Fibroblast of the aortic adventitia (primary cell): ENCODE results near the gene GALNT11. TPM values are rescaled to one million over a fixed set of nuclear protein-coding genes. Genes with fewer than 3 reads are reported as not detected.
A peak's percentile ranks its signal among the peaks of the same experiment; 100 is the strongest.

Source experiments
- DNase-seq: peaks from one replicate; pipeline ENCODE4 v3.0.0-alpha.2; 2010; ENCODE audit warnings: low read depth
- H3K4me3 ChIP-seq: 2 replicates; pipeline ENCODE4 v1.5.1; 2011; ENCODE audit warnings: low read depth, mild to moderate bottlenecking, control low read depth, low read length, moderate library complexity
- total RNA-seq: library from RNA; depleted of rRNA; stranded (reverse); fragments of >200 nt; gene quantifications from 2 replicates; pipeline ENCODE4 v1.2.3, GENCODE V29; 2012; ENCODE audit warnings: low replicate concordance
- TF ChIP-seq, protein P1 (sequence below): IDR thresholded peaks from 2 replicates; pipeline ENCODE4 v1.5.1; 2011; ENCODE audit warnings: mild to moderate bottlenecking, low read length, control low read depth, inconsistent platforms; ENCODE audit not compliant: insufficient read depth

Gene GALNT11
- total RNA-seq, 1 donor = 40.0 TPM

DNA sequence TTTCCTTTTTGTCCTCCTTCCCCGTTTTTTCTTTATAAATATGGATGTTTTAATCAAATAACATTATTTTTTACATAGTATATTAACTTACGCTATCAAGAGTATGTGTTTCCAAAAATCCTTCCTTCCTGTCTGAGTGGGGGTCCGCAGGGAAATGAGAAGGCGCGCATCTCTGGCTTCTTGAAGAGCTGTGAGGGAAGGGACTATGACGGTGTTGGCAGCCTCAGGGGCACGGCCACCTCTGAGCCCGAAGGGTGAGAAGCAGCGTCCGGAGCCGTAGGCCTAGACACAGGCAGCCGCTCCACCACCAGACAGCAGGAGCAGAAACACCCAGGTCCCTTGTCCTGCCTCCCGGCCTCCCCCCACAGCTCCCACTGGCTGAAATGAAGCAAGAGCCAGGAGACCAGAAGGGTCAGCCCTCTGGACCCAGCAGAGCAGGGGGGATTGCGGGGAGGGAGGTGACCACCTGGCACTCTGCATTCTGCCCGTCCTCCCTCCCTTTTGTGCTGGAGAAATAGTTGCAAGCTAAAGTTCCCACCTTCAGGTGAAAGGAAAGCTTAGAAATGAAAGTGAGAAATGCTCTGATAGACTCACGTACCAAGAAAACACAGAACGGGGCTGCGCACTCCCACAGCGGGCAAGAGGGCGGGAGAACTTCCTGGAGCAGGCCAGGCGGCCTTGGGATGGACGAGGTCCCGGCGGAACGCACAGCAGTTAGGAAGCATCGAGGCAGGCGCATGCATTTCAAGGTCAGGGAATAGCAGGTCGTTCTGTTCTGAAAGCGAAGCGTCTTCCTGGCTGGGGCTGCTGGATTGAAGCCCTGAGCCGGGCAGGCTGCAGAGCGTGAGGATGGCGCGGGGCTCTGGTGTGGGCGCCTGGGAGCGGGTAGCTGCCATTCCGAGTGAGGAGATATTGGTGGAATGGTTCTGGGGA is 105.5 kb downstream of the GALNT11 start:
- TF ChIP-seq, protein P1, sequence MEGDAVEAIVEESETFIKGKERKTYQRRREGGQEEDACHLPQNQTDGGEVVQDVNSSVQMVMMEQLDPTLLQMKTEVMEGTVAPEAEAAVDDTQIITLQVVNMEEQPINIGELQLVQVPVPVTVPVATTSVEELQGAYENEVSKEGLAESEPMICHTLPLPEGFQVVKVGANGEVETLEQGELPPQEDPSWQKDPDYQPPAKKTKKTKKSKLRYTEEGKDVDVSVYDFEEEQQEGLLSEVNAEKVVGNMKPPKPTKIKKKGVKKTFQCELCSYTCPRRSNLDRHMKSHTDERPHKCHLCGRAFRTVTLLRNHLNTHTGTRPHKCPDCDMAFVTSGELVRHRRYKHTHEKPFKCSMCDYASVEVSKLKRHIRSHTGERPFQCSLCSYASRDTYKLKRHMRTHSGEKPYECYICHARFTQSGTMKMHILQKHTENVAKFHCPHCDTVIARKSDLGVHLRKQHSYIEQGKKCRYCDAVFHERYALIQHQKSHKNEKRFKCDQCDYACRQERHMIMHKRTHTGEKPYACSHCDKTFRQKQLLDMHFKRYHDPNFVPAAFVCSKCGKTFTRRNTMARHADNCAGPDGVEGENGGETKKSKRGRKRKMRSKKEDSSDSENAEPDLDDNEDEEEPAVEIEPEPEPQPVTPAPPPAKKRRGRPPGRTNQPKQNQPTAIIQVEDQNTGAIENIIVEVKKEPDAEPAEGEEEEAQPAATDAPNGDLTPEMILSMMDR = no peak
- no peak overlapping the region for H3K4me3 ChIP-seq
- DNase-seq = no peak

DNA sequence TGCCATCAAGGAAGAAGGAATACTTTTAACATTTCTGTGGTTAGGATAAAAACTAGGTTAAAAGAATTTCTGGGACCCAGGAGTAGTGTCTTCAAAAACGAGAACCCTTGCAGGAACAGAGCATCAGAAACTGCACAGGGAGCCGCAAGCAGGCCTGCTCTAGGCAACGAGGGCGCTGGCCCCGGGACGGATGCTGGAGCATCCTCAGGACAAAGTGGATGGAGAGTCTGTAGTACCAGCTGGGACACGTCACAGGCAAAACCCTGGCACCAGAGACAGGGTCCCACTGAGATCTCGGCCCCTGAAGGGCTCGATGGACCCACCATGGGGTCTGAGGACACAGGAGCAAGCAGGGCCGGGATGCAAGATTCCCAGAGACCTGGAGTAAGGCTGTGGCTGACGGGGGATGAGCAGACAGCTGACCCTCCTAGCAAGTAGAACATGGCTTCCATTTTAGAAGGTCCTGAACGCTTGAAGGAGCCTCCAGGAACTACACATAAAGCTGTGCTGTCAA is 106.6 kb downstream of the GALNT11 start:
- TF ChIP-seq, protein P1 = no peak
- no peak for DNase-seq
- no peak overlapping the region for H3K4me3 ChIP-seq

DNA sequence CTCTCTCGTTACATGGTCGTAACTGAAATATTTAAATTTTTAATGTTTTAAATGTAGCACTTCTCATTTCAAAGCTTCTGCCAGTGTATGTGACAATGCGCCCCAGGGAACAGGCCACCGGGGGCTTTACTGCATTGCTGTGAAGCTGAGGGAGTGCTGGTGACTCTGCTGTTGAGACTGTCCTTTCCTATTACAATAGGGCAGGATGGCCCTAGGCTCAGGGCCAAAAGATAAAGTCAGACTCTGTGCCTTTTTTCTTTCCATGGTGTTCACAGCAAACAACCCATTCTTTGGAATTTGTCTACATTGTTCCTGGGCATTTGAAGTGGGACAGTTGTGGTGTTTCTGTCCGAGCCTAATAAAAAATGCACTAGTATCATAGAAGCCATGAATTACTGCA is 107.3 kb downstream of the GALNT11 start:
- TF ChIP-seq, protein P1 = no peak
- DNase-seq = no peak
- H3K4me3 ChIP-seq = no peak overlapping the region

DNA sequence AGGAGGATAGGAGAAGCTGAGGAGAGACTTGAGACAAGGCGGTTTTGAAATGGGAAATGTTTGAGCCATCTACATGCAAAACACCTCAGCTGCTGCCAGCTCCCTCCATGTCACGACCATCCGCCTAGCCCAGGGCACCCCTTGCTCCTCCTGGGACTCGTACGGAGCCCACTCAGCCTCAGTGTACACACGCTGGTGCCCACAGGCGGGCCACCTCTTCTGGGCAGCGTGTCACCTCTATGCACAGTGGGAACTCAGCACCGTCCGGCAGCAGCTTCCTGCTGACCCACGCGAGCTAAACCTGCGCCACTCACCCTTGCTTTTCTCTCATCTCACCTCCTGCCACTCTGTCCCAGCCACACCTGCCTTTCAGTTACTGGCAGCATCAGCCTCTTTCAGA is 108.3 kb downstream of the GALNT11 start:
- TF ChIP-seq, protein P1 = no peak
- no peak overlapping the region for H3K4me3 ChIP-seq
- no peak for DNase-seq

DNA sequence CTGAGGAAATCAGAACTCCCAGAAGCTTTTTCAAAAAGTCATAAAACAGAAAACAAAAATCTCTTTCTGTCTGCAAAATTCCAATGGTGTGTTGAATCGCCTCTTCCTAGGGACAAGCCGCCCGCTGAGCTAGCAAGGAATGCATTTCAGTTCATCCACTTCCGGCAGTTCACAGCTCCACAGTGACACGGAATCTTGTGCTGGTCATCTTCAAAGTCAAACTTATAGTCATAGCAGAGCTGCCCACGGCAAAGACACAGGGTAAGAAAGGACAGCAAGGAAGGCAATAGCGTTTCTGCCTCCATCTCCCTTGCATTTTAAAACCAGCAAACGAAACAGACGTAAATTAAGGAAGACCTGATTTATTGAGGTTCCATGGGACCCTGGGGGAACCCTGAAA is 111.2 kb downstream of the GALNT11 start:
- DNase-seq = peak; percentile 32
- TF ChIP-seq, protein P1 = no peak
- no peak overlapping the region for H3K4me3 ChIP-seq

DNA sequence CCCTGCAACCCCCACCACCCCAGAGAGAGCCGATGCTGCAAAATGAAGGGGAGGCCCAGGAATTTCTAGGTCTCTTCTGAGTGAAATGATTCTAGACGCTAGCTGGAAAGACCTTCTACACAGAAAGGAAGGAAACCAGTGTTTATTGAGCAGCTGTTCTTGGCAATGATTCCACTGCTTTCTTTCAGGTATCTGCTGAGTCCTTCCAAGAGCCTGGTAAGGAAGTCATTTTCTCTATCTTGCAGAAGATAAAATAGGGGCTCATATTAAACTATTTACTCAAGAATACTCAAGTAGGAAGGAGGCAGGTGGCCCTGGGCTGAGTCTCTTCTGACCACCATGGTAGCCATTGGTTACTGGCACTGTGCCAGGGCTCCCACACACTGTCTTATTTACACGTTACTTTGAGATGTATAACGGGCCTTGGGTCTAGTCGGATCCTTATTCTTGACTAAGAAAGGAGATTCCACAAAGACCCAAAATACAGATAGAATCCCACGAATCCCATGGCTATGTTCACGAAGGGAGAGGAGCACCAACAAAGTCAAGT is 112.1 kb downstream of the GALNT11 start:
- DNase-seq = peak; percentile 15
- no peak overlapping the region for H3K4me3 ChIP-seq
- TF ChIP-seq, protein P1 = no peak
